NOMO-1 treated with DMSO at 0.1 percent for 48 hours (cell line): ENCODE measurements around the gene TTYH3.

Experiments used
- DNase-seq: peaks from one replicate; lab custom pipeline; 2025; ENCODE audit not compliant: unreplicated experiment; lab: John Stamatoyannopoulos, UW

Gene TTYH3

DNA sequence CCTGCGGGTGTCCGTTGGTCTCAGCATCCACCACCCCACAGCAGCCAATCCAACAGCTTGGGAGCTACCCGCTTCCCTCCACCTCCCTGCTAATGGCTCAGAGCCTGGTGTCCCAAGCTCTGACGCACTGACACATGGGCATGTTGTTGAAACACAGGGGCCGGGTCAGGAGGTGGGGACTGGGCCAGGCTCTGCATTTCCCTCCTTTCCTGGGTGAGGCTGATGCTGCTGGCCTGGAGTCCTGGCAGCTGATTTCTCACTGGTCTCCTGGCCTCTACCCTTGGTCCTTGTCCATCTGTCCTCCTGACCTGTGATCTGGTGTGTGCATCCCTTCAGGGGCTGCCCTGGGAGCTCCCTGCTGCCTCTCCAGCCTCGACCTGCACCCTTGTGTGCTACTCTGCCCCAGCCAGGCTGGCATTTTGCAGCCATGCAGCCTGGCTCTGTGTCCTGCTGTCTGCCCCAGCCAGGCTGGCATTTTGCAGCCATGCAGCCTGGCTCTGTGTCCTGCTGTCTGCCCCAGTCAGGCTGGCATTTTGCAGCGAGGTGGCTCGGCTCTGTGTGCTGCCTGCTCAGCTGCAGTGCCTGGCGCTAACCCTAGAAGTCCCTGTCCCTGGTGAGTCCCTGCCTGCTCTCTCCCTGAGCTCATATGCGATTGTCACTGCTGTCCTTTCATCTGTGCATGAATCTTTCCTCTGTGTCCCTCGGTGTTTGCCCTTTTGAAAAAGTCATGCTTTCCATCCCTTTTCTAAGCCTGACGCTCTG lies 70.2 kb downstream of the TTYH3 start:
- DNase-seq, result no peak

DNA sequence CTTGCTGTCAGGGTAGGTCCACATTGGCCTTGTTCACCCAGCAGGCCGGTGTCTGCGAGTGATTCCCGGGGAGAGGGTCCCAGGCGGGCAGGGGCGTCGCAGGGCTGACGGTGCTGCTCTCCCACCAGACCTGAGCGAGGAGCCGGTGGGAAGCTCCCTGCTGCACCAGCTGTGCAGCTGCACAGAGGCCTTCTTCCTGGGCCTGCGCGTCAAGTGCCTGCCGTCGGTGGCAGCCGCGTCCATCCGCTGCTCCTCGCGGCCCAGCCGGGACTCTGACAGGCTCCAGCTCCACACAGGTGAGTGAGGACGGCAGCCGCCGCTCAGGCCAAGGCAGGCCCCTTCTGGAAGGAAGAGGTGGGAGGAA lies 70.8 kb downstream of the TTYH3 start:
- no peak for DNase-seq

DNA sequence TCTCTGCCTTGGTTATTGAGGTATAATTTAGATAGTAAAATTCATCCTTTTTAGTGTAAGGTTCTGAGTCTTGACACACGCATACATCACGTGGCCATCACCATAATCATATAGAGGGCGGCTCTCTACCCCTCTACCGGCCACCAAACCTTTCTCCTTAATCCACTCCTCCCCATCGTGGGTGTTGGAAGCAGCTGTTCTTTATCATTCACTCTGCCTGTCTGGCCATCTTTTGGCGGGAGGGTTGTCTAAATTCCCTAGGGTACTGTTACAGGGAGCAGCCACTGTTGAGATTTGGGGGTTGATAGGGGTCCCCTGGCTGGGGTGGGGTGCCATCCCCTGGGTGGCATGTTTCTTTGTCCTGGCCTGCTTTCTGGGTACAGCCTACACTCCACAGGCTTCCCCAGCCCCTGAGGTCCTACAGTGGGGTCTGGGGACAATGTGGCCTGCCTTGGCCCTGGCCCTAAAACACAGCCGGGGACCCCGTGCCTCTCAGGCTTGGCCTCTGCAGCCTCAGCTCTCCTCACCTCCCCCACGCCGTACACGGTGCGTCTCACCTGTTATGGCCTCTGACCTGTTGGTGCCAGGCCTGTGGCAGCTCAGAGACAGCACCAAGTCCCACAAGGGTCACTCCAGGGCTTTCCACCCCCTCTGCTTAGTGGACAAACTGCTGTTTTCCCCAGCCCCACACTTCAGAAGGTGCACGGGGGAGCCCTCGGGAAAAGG lies 73.7 kb downstream of the TTYH3 start:
- no peak for DNase-seq

DNA sequence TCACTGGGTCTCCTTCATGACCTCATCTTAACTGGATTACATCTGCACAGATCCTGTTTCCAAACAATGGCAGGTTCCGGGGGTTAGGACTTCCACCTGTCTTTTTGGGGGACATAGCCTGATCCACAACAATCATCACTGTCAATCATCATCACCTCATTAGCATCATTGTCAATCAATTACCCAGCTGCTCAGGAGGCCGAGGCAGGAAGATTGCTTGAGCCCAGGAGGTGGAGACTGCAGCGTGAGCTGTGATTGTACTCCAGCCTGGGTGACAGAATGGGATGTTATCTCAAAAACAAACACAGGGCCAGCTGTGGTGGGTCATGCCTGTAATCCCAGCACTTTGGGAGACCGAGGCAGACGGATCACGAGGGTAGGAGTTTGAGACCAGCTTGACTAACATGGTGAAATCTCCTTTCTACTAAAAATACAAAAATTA lies 74.9 kb downstream of the TTYH3 start:
- no peak for DNase-seq

DNA sequence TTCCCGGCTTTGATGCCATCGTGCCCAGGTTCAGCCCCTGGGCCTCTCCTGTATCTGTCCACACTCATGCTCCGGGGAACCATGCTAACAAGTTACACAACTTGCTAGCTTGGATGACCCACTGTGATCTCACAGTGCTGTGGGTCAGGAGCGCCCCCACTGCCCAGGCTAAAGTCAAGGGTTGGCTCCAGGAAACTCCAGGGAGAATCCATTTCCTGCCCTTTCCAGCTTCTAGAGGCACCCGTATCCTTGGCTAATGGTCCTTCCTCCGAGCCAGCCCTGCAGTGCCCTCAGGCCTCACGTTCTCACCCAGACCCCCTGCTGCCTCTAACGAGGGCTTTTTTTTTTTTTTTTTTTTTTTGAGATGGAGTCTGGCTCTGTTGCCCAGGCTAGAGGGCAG lies 75.7 kb downstream of the TTYH3 start:
- no peak for DNase-seq

DNA sequence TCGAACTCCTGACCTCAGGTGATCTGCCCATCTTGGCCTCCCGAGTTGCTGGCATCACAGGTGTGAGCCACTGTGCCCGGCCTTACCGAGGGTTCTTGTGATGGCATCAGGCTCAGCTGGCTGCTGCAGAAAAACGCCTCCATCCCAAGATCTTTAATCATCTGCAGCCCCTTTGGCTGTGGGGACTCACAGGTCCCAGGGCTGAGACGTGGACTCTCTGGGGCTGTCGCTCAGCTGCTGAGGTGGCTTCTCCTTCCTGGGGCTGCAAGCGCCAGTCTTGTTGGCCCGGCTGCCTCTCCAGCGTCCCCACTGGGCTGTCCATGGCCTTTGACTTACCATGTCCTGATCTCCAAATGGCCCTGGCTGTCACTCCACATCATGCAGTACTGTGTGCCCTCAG lies 76.3 kb downstream of the TTYH3 start:
- DNase-seq, result no peak

DNA sequence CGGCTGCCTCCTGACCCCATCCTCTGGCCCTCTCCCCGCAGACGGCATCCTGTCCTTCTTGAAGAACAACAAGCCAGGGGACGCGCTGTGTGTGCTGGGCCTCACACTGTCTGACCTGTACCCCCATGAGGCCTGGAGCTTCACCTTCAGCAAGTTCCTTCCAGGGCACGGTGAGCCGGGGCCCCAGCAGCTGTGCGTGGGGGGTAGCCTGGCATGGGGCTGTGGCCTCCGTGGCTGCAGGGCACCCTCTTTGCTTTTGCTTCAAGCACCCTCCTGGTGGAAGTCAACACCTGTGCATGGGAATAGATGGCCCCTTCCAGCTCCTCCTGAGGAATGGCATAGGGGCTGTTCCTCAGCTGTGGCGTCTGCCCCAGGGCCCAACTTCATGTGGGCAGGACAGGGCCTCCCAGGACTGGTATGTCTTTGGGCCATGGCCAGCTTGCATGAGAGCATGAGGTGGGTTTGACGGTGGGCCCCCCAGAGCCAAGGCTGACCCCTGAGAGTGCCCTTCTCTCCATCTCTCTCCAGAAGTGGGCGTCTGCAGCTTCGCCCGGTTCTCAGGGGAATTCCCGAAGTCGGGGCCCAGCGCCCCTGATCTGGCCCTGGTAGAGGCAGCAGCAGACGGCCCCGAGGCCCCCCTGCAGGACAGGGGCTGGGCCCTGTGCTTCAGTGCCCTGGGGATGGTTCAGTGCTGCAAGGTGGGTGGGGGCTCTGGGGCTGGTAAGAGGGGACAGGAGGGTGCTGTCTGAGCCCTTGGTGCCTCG lies 76.9 kb downstream of the TTYH3 start:
- DNase-seq, result no peak

DNA sequence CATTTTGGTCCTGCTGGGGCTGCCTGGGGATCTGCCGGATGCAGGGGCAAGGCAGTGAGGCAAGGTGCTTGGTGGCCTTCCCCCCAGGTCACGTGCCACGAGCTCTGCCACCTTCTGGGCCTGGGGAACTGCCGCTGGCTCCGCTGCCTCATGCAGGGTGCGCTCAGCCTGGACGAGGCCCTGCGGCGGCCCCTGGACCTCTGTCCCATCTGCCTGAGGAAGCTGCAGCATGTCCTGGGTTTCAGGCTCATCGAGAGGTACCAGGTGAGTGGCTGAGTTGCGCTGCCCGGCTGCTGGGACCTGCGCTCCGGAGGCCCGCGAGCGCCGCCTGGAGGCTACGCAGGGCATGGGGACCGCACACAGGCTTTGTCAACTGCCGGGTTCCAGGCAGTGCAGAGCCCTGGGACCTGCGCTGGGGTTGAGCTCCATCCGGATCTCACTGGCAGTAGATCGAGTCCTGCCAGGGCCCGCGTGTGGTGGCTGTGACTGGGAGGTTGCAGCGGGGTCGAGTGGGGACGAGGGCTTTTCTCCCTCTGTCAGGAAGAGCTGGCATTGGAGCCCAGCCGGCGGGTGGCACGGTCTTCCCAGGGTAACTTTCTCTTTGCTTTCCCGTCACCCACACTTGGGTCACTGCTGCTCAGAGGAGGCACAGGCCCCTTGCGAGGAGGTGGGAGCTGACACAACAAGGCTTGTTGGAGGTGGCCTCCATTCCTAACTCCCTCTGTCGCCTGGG lies 77.9 kb downstream of the TTYH3 start:
- peak; percentile 58 for DNase-seq

DNA sequence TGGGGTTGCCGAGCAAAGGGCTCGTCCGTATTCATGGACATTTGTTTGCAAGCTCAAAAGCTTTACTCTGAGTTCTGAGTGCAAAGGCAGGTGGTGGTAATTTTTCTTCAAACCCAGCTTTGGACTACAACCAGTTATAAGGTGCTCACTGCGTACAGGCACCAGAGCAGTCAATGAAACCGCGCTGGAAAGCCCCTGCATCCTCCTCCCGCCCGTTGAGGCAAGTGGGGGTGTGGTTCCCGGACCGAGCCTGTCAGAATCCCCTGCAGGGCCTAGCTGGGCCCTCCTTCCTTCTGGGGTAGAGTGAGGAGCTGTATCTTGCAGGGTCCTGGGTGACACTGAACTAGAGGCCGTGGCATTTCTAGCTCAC lies 78.5 kb downstream of the TTYH3 start:
- DNase-seq, result no peak

DNA sequence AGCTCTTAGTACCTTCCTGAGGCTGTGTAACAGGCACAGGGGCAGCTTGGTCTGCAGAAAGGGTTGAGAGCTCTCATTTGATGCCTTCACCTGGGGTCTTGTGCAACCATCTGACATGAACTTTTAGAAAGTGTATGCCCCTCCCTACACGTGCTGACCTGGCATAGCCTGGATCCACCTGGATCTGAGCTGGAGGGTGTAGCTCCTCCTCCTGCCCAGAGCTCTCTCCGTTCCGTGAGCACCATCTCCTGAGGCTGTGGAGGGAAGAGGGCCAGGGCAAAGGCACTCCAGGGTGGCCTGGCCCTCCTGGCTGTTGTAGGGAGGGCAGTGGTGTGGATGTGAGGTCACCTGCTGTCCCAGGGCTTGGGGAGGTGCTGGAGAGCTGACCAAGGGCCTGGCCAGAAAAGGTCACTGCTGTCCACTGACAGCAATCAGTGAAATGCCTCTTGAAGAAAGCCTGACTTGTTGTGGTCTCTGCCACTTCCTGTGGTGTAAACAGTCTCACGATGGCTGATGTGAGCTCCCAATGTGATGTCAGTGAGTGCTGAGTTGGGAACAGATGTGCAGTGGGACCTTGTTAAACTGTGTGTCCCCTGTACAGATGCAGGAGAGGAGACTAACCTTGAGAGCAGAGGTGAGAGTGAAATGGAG lies 79.2 kb downstream of the TTYH3 start:
- DNase-seq, result peak; percentile 37

DNA sequence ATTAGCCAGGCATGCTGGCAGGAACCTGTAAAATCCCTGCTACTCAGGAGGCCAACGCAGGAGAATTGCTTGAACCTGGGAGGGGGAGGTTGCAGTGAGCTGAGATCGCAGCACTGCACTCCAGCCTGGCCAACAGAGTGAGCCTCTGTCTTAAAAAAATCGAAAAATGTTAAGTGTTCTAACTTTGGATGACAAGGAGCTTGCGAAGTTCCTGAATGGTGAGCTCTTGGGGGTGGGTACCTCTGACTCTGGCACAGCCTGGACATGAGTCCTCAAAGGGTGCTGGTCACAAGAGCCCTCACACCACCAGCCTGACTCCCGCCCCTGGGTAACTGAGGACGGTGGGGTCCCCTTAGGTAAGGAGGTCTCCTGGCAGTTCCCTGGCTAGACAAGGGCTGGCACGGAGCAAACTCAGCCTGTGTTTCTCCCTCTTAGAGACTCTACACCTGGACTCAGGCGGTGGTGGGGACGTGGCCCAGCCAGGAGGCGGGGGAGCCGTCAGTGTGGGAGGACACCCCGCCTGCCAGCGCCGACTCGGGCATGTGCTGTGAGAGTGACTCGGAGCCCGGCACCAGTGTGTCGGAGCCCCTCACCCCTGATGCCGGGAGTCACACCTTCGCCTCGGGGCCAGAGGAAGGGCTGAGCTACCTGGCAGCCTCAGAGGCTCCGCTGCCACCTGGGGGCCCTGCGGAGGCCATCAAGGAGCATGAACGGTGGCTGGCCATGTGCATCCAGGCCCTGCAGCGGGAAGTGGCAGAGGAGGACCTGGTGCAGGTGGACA lies 80.3 kb downstream of the TTYH3 start:
- no peak for DNase-seq

DNA sequence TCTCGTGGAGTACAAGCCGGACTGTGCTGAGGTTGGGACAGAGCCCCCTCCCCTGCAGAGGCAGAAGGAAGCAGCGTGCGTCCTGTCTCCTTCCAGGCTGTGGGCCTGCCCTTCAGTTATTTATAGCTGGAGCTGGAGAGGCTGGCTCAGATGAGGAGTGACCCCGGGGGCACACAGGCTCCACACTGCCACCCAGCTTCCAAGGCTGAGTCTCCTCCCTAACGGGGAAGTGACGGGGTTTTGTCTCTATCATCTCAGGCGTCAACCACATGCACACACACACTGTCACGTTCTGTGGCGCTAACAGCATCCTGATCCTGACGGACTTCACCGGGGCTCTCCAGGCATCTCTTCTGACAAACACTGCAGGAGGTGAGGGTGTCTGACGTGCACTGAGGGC lies 81.6 kb downstream of the TTYH3 start:
- DNase-seq, result no peak

DNA sequence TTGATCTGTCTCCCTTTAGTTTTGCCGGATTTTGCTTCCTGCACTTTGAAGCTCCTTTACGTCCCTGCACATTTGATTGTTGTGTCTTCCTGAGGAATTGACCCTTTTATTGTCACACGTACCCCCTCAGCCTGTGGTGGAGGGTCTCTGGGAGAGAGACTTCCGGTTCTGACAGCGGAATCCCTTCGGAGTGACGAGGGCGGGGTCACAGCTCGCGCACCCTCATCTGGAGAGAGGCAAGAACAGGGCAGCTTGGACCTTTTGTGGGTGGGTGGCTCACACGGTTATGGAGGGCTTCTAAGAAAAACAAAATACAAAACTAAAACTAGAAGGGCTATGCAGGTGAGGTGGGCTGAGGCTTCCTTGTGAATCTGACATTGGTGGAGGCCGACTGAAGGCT lies 82.2 kb downstream of the TTYH3 start:
- no peak for DNase-seq
